Nephron (organoid): ENCODE measurements around the gene FOXR1.
"Not testable (repeated sequence)": the region's sequence is repeated elsewhere in the genome, so short reads cannot be mapped to it uniquely, and the experiment has no call there.

Experiments used
- H3K27ac Mint-ChIP-seq, 3 experiments: 2 replicates each; pipeline ENCODE4 v1.8.0; 2020; ENCODE audit warnings: mixed read lengths in 3 of 3, mild to moderate bottlenecking in 2 of 3, moderate library complexity in 1 of 3
- H3K27me3 Mint-ChIP-seq: 2 replicates; pipeline ENCODE4 v1.8.0; 2021; ENCODE audit warnings: low read depth, mild to moderate bottlenecking, moderate library complexity, mixed read lengths
- H3K36me3 Mint-ChIP-seq: 2 replicates; pipeline ENCODE4 v1.8.0; 2020; ENCODE audit warnings: low read depth, mixed read lengths
- H3K4me1 Mint-ChIP-seq: 2 replicates; pipeline ENCODE4 v1.8.0; 2020; ENCODE audit warnings: mixed read lengths
- H3K4me3 Mint-ChIP-seq, 3 experiments: 2 replicates each; pipeline ENCODE4 v1.8.0; 2020; ENCODE audit warnings: mild to moderate bottlenecking in 3 of 3, mixed read lengths in 3 of 3, moderate library complexity in 2 of 3
- H3K9me3 Mint-ChIP-seq: 2 replicates; pipeline ENCODE4 v1.8.0; 2020; ENCODE audit warnings: mixed read lengths
- CTCF ChIP-seq, 3 experiments: fragments of 200-600 bp; sonication (generic); IDR thresholded peaks; one replicate each; pipeline ENCODE4 v1.5.0; 2021; ENCODE audit warnings: antibody characterized with exemption in 3 of 3; ENCODE audit not compliant: unreplicated experiment in 3 of 3

Gene FOXR1

GRCh38 chr11:118980191-118980881 is 8.8 kb downstream of the FOXR1 start:
- no peaks in the 10 kb centered on the region for H3K9me3 Mint-ChIP-seq
- H3K36me3 Mint-ChIP-seq = no peaks in the 10 kb centered on the region
- H3K27ac Mint-ChIP-seq = peak overlapping the region in 2 of 3 experiments; percentile 38 to 65
- peaks cover 10% of the 10 kb centered on the region for H3K4me1 Mint-ChIP-seq
- H3K4me3 Mint-ChIP-seq = peak overlapping the region in 1 of 3 experiments; percentile 14
- TF ChIP-seq CTCF (IDR thresholded peaks at IDR 0.05; ENCODE audit: unreplicated experiment in 3 of 3) = no peak
- H3K27me3 Mint-ChIP-seq = peaks cover 6% of the 10 kb centered on the region

- H3K27ac Mint-ChIP-seq, H3K27me3 Mint-ChIP-seq, H3K9me3 Mint-ChIP-seq, H3K36me3 Mint-ChIP-seq, H3K4me3 Mint-ChIP-seq, H3K4me1 Mint-ChIP-seq: not testable (repeated sequence)
Measured at GRCh38 chr11:118984337-118984736, 12.8 kb downstream of the FOXR1 start.

GRCh38 chr11:118984825-118985224 is 13.3 kb downstream of the FOXR1 start:
- no peak for TF ChIP-seq CTCF (IDR thresholded peaks at IDR 0.05; ENCODE audit: unreplicated experiment in 3 of 3)
- Mint-ChIP-seq H3K36me3 (no peaks in the 10 kb centered on the region), H3K27ac (no peak overlapping the region), H3K9me3 (no peaks in the 10 kb centered on the region), H3K27me3 (peaks cover 6% of the 10 kb centered on the region), H3K4me3 (no peak overlapping the region), H3K4me1 (peaks cover under 1% of the 10 kb centered on the region)

GRCh38 chr11:118988280-118988679 is 16.7 kb downstream of the FOXR1 start:
- TF ChIP-seq CTCF (IDR thresholded peaks at IDR 0.05; ENCODE audit: unreplicated experiment in 3 of 3) = no peak
- H3K27me3 Mint-ChIP-seq = no peaks in the 10 kb centered on the region
- no peaks in the 10 kb centered on the region for H3K9me3 Mint-ChIP-seq
- H3K36me3 Mint-ChIP-seq = peaks cover 7% of the 10 kb centered on the region
- H3K4me3 Mint-ChIP-seq = no peak overlapping the region
- no peaks in the 10 kb centered on the region for H3K4me1 Mint-ChIP-seq
- H3K27ac Mint-ChIP-seq = no peak overlapping the region

- Mint-ChIP-seq H3K36me3 (peaks cover 11% of the 10 kb centered on the region), H3K27ac (peak overlapping the region in 1 of 3 experiments; percentile 58)
- not testable (repeated sequence) for H3K27me3 Mint-ChIP-seq, H3K4me3 Mint-ChIP-seq, H3K9me3 Mint-ChIP-seq, H3K4me1 Mint-ChIP-seq
Measured at GRCh38 chr11:118991486-118992038, 20.0 kb downstream of the FOXR1 start.

GRCh38 chr11:118996926-118997626 is 25.5 kb downstream of the FOXR1 start:
- Mint-ChIP-seq H3K9me3 (no peaks in the 10 kb centered on the region), H3K27ac (peak overlapping the region; percentile 73 to 79 (median 78)), H3K4me1 (peaks cover 23% of the 10 kb centered on the region), H3K4me3 (peak overlapping the region; percentile 89 to 99 (median 94)), H3K27me3 (no peaks in the 10 kb centered on the region), H3K36me3 (peaks cover 23% of the 10 kb centered on the region)
- TF ChIP-seq CTCF (IDR thresholded peaks at IDR 0.05; ENCODE audit: unreplicated experiment in 3 of 3) = peak in 2 of 3 experiments; percentile 13 to 25
